ENCODE measurements around the gene UBN2.

- TF ChIP-seq ZNF781 (CRISPR knock-in tag; IDR thresholded peaks at IDR 0.05; ENCODE audit: borderline replicate concordance, not compliant biosample characterization), result no peak
- no peak for TF ChIP-seq CHD2 (IDR thresholded peaks at IDR 0.05; ENCODE audit: low read depth, low read length)
- no peak for TF ChIP-seq PRMT3 (CRISPR knock-in tag; IDR thresholded peaks at IDR 0.05; ENCODE audit: borderline replicate concordance, low read depth)
- TF ChIP-seq ZNF10 (CRISPR knock-in tag; IDR thresholded peaks at IDR 0.05; ENCODE audit: borderline replicate concordance, low read depth), result no peak
- TF ChIP-seq SP1 (IDR thresholded peaks at IDR 0.05), result no peak
- no peak for TF ChIP-seq SP1 (CRISPR knock-in tag; IDR thresholded peaks at IDR 0.05)
- no peak for TF ChIP-seq MAX (IDR thresholded peaks at IDR 0.05)
- TF ChIP-seq ADNP (CRISPR knock-in tag; IDR thresholded peaks at IDR 0.05), result no peak
- TF ChIP-seq PATZ1 (CRISPR knock-in tag; IDR thresholded peaks at IDR 0.05), result no peak
- no peak for TF ChIP-seq ZNF614 (CRISPR knock-in tag; IDR thresholded peaks at IDR 0.05; ENCODE audit: borderline replicate concordance)
- no peak for TF ChIP-seq ZNF101 (CRISPR knock-in tag; IDR thresholded peaks at IDR 0.05; ENCODE audit: borderline replicate concordance, low read depth)
- no peak for TF ChIP-seq REPIN1 (CRISPR knock-in tag; IDR thresholded peaks at IDR 0.05; ENCODE audit: borderline replicate concordance, low read depth)
- TF ChIP-seq NR2F6 (IDR thresholded peaks at IDR 0.05), result no peak
- no peak for TF ChIP-seq NR2F6 (CRISPR knock-in tag; IDR thresholded peaks at IDR 0.05)
- no peak for TF ChIP-seq SUZ12 (IDR thresholded peaks at IDR 0.05; ENCODE audit: low read depth, low read length)
- TF ChIP-seq SMYD3 (CRISPR knock-in tag; IDR thresholded peaks at IDR 0.05), result no peak
Measured at GRCh38 chr7:139332697-139333359, 101.8 kb downstream of the UBN2 start.
